ENCODE measurements around the gene JAM2. TPM values are rescaled to one million over a fixed set of nuclear protein-coding genes. Genes with fewer than 3 reads are reported as not detected.
"Not testable (repeated sequence)": the region's sequence is repeated elsewhere in the genome, so short reads cannot be mapped to it uniquely, and the experiment has no call there.

Gene JAM2
- total RNA-seq, 1 experiment from 2014 or later, result 1.7 TPM

DNA sequence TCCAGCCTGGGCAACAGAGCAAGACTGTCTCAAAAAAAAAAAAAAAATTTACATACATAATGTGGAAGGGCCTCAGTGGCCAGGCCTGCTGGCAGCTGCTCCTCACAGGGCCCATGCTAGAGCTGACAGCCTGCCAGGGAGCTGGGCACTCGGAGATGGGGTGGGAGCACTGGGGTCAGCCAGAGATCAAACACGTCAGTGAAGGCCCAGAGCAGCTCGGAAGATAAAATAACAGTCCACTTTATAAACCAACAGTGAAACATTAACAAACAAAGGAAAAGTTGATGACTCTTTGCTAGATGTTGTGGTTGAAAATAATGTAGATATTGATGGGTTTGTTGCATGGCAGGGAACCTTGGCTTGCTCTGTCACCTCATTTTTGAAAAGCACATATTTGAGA lies 52.9 kb downstream of the JAM2 start:
- no peaks in the 10 kb centered on the region for H3K4me1 ChIP-seq (ENCODE audit: insufficient read depth, low read length, poor library complexity, severe bottlenecking)
- intact Hi-C loops (cut with micrococcal nuclease; ENCODE audit: unreplicated experiment), result no loop called here
- H3K4me3 ChIP-seq (ENCODE audit: low read depth, low read length, poor library complexity, severe bottlenecking), result no peak overlapping the region
- TF ChIP-seq EZH2 (IDR thresholded peaks at IDR 0.05; ENCODE audit: borderline replicate concordance, low read depth, low read length, poor library complexity, severe bottlenecking), result no peak
- TF ChIP-seq, protein P1, sequence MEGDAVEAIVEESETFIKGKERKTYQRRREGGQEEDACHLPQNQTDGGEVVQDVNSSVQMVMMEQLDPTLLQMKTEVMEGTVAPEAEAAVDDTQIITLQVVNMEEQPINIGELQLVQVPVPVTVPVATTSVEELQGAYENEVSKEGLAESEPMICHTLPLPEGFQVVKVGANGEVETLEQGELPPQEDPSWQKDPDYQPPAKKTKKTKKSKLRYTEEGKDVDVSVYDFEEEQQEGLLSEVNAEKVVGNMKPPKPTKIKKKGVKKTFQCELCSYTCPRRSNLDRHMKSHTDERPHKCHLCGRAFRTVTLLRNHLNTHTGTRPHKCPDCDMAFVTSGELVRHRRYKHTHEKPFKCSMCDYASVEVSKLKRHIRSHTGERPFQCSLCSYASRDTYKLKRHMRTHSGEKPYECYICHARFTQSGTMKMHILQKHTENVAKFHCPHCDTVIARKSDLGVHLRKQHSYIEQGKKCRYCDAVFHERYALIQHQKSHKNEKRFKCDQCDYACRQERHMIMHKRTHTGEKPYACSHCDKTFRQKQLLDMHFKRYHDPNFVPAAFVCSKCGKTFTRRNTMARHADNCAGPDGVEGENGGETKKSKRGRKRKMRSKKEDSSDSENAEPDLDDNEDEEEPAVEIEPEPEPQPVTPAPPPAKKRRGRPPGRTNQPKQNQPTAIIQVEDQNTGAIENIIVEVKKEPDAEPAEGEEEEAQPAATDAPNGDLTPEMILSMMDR (conservative IDR thresholded peaks at IDR 0.05; ENCODE audit: low read depth, low read length), result no peak
- no TSS peak for BruUV-seq (replicated peaks)
- H3K9me3 ChIP-seq (ENCODE audit: low read depth, low read length, poor library complexity, severe bottlenecking), result no peaks in the 10 kb centered on the region
- H3K27me3 ChIP-seq (replicated peaks; ENCODE audit: insufficient read depth, low read depth, low read length, poor library complexity), result no peaks in the 10 kb centered on the region
- H3K36me3 ChIP-seq (ENCODE audit: insufficient read depth, low read length, poor library complexity, severe bottlenecking), result no peaks in the 10 kb centered on the region
- ChIA-PET CTCF (no interaction called here), POLR2A (ENCODE audit: low non-redundant PET) (no interaction called here)
- no peak for DNase-seq (ENCODE audit: low spot score)
- H3K27ac ChIP-seq (ENCODE audit: low read depth, low read length, poor library complexity, severe bottlenecking), result no peak overlapping the region

DNA sequence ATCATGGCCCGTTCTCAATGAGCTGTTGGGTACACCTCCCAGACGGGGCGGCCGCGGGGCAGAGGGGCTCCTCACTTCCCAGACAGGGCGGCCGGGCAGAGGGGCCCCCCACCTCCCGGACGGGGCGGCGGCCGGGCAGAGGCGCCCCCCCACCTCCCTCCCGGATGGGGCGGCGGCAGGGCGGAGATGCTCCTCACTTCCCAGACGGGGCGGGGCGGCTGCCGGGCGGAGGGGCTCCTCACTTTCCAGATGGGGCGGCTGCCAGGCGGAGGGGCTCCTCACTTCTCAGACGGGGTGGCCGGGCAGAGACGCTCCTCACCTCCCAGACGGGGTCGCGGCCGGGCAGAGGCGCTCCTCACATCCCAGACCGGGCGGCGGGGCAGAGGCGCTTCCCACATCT lies 56.4 kb downstream of the JAM2 start:
- CTCF ChIA-PET; H3K36me3 ChIP-seq (ENCODE audit: insufficient read depth, low read length, poor library complexity, severe bottlenecking); POLR2A ChIA-PET (ENCODE audit: low non-redundant PET); H3K4me1 ChIP-seq (ENCODE audit: insufficient read depth, low read length, poor library complexity, severe bottlenecking); H3K27ac ChIP-seq (ENCODE audit: low read depth, low read length, poor library complexity, severe bottlenecking); H3K4me3 ChIP-seq (ENCODE audit: low read depth, low read length, poor library complexity, severe bottlenecking); H3K9me3 ChIP-seq (ENCODE audit: low read depth, low read length, poor library complexity, severe bottlenecking); H3K27me3 ChIP-seq (replicated peaks; ENCODE audit: insufficient read depth, low read depth, low read length, poor library complexity); DNase-seq (ENCODE audit: low spot score); BruUV-seq (replicated peaks); intact Hi-C loops (cut with micrococcal nuclease; ENCODE audit: unreplicated experiment): not testable (repeated sequence)

DNA sequence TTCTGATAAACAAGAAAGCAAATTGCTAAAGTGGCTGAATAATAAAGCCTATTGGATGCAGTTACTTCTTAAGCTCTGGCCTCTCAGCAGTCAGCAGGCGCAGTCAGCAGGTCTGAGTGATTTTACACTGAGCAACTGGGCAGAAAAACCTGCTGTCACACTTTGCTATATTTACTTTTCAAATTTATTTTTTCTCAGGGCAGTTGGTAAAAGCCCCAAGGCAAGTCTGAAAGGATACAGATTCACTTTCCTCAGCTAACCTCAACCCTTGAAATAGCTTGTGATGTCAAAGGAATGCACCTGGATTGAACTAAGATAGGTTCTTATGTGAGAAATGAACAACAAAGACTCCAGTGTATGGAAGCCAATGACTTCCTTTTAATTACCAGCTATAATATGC lies 61.7 kb downstream of the JAM2 start:
- intact Hi-C loops (cut with micrococcal nuclease; ENCODE audit: unreplicated experiment), result no loop called here
- ChIA-PET CTCF (no interaction called here), POLR2A (ENCODE audit: low non-redundant PET) (no interaction called here)
- Histone ChIP-seq H3K27me3 (replicated peaks; ENCODE audit: insufficient read depth, low read depth, low read length, poor library complexity) (no peaks in the 10 kb centered on the region), H3K27ac (ENCODE audit: low read depth, low read length, poor library complexity, severe bottlenecking) (no peak overlapping the region), H3K9me3 (ENCODE audit: low read depth, low read length, poor library complexity, severe bottlenecking) (no peaks in the 10 kb centered on the region), H3K36me3 (ENCODE audit: insufficient read depth, low read length, poor library complexity, severe bottlenecking) (no peaks in the 10 kb centered on the region), H3K4me1 (ENCODE audit: insufficient read depth, low read length, poor library complexity, severe bottlenecking) (no peaks in the 10 kb centered on the region), H3K4me3 (ENCODE audit: low read depth, low read length, poor library complexity, severe bottlenecking) (no peak overlapping the region)
- TF ChIP-seq, protein P1 (conservative IDR thresholded peaks at IDR 0.05; ENCODE audit: low read depth, low read length), result no peak
- TF ChIP-seq EZH2 (IDR thresholded peaks at IDR 0.05; ENCODE audit: borderline replicate concordance, low read depth, low read length, poor library complexity, severe bottlenecking), result no peak
- no TSS peak for BruUV-seq (replicated peaks)
- DNase-seq (ENCODE audit: low spot score), result no peak

DNA sequence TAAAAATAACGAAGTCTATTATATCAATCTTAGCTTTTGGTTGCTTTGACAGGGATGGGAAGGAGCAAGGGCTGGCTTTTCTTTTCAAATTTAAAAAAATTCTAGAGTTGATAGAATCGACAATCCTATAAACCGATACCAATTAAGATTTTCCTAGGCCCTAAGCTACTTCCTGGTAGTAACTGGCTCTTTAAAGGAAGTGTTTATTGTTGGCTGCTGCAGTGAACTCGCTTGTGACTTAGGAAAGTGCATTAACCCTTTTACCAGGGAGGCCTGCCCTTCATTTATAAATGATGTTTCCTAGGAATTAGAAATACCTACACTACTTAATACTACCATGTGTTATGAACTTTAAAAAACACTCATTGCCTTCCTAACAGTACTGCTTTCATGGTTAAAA lies 62.5 kb downstream of the JAM2 start:
- ChIA-PET CTCF (interaction anchor here (0.6 kb wide), 1 partner anchor 60 kb away, joined by 19 read pairs; no protein-coding TSS in a partner anchor), POLR2A (ENCODE audit: low non-redundant PET) (no interaction called here)
- no peak for TF ChIP-seq EZH2 (IDR thresholded peaks at IDR 0.05; ENCODE audit: borderline replicate concordance, low read depth, low read length, poor library complexity, severe bottlenecking)
- TF ChIP-seq, protein P1 (conservative IDR thresholded peaks at IDR 0.05; ENCODE audit: low read depth, low read length), result no peak
- no peak for DNase-seq (ENCODE audit: low spot score)
- Histone ChIP-seq H3K4me1 (ENCODE audit: insufficient read depth, low read length, poor library complexity, severe bottlenecking) (no peaks in the 10 kb centered on the region), H3K9me3 (ENCODE audit: low read depth, low read length, poor library complexity, severe bottlenecking) (no peaks in the 10 kb centered on the region), H3K4me3 (ENCODE audit: low read depth, low read length, poor library complexity, severe bottlenecking) (no peak overlapping the region), H3K36me3 (ENCODE audit: insufficient read depth, low read length, poor library complexity, severe bottlenecking) (no peaks in the 10 kb centered on the region), H3K27ac (ENCODE audit: low read depth, low read length, poor library complexity, severe bottlenecking) (no peak overlapping the region), H3K27me3 (replicated peaks; ENCODE audit: insufficient read depth, low read depth, low read length, poor library complexity) (no peaks in the 10 kb centered on the region)
- BruUV-seq (replicated peaks), result no TSS peak
- intact Hi-C loops (cut with micrococcal nuclease; ENCODE audit: unreplicated experiment), result no loop called here

All from A673 (cell line).